8988T (cell line): ENCODE results near the gene CGNL1.

Experiments used
- DNase-seq: peaks from one replicate; pipeline ENCODE4 v3.0.0; 2011

Gene CGNL1

DNA sequence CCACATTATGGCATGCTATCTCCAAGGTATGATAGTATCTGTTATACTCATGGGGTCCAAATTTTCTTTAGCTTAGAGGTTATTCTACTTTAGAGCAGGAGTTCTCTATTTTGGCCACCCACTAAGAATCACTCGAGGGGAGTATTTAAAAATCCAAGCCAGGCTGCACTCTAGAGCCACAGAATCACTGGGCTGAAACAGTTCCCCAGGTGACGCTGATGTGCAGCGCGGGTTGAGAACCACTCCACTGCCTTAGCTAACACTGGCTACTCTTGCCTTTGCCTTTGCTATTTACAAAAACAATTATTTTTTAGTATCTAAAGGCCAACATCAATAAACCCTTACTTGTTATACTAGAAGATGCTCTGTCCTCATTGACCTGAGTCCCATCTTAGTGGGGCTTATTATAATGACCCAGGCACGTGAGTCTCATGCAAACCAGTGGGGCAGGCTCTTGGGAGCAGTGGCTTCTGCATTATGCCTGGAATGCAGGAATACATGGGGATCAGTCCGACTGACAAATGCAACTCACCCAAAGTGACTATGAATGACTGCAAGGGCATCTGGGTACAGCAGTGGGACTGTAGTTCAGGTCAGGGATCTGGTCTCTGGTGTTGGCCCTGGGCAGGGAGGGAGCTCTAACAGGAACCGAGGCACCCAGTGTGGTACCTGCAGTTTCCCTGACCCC is 21.7 kb upstream of the CGNL1 start:
- no peak for DNase-seq

DNA sequence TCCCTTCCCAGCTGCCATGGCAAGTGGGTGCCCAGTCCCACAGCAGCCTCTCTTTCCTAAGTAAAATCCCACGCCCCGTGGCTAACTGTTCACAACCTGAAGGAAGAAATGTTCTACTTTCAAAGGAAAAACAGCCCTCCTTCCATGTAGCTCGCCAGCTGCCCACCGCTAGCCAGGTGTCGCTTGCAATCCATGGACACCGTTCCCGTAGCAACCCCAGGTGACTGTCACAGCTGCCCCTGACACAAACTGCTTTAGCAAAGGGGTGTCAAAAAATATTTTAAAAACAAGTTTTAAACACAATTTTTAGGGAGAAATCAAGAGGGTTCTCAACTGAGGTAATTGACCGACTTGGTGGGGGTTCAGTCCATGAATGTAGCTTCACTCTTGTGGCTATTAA is 21.0 kb upstream of the CGNL1 start:
- no peak for DNase-seq

- DNase-seq, result no peak
These were observed 20.1 kb upstream of the CGNL1 start for GRCh38 chr15:57356178-57356577.

DNA sequence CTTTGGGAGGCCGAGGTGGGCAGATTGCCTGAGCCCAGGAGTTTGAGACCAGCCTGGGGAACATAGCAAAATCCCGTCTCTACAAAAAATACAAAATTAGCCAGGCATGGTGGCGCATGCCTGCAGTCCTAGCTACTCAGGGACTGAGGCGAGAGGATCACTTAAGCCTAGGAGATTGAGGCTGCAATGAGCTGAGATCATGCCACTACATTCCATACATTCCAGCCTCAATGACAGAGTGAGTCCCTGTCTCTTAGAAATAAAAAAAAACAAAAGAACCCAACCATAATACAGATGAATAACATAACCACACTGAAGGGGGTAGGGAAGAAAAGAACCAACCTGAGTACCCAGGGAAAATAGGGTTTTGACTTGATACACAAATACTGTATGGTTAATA is 19.7 kb upstream of the CGNL1 start:
- DNase-seq, result no peak

DNA sequence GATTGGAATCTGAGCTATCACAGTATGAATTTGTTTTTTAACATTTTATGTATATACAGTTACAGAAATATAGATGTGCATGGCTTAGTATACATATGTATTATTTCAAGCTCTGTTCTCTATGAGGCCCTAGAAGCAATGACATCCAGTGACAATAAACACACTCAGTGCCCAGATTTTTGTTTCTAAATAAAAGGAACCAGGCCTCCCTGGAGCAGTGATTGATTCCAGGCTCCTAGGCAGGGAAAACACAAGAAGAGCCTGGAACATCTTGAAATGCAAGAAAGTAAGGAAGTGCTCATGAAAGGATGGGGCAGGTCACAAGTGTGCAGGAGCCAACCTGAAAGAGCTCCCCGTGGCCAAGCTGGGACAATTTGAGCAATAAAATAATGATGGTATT is 18.5 kb upstream of the CGNL1 start:
- no peak for DNase-seq

DNA sequence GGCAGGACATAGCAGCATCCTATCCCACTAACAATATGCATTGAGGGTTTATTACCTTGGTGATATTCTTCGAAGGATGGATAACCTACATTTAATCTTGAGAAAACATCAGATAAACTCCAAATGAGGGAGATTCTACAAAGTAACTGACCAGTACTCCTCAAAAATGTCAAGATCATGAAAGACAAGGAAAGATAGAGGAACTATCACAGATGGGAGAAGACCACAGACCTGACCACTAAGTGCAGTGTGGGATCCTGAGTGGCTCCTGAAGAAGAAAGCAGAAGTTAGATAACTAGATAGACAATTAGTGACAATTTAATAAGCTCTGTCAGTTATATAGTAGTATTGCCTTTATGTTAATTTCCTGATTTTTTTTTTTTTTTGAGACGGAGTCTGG is 17.7 kb upstream of the CGNL1 start:
- DNase-seq, result no peak

GRCh38 chr15:57363661-57364060 is 12.6 kb upstream of the CGNL1 start:
- no peak for DNase-seq

GRCh38 chr15:57364282-57365007 is 11.9 kb upstream of the CGNL1 start:
- no peak for DNase-seq

DNA sequence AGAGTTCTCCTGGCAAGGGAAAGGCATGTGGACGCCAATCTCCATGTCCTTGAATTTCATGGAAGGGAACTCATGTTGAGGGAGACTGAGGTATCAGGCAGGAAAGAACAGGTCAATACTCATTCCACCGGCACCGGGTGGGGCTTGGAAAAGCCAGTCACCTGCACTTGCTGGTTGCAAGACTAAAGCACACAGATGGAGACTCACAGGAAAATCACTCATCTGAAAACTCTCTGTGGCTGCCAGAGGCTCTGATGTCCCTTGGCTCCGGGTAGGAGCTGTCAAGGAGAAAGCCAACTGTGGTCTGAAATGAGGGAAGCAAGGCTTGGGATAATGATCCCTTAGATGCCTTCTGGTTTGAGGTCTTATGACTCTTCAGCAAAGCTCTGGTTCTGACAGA is 8.7 kb upstream of the CGNL1 start:
- DNase-seq, result no peak

GRCh38 chr15:57370929-57371328 is 5.4 kb upstream of the CGNL1 start:
- DNase-seq, result no peak

DNA sequence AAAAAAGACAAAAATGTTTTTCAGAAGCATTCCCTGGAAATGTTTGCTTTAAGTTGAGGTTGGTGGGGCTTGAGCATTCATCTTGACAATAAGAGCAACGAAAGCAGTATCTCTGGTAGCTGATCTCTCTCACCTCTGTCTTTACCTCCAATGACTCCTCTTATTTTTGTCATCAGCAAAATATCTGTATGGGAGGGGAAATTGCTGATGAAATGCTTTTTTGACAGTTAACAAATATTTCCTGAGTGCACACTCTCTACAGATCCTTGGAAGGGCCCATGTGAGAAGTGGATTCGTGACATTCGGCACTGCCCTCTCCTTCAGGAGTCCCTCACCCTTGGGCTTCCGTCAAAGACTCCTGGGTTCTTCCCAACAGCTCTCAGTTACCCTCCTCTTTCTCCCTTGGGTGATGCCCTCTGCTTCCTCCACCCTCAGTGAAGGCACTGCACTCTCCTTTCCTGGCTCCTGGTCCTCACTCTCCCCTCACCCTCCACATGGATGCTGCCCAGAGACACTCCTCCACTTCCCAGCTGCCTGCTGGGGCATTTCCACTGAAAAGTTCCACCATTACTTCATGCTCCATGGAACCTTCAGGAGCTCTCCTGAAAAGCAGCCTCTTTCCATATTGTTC is 2.9 kb upstream of the CGNL1 start:
- no peak for DNase-seq

DNA sequence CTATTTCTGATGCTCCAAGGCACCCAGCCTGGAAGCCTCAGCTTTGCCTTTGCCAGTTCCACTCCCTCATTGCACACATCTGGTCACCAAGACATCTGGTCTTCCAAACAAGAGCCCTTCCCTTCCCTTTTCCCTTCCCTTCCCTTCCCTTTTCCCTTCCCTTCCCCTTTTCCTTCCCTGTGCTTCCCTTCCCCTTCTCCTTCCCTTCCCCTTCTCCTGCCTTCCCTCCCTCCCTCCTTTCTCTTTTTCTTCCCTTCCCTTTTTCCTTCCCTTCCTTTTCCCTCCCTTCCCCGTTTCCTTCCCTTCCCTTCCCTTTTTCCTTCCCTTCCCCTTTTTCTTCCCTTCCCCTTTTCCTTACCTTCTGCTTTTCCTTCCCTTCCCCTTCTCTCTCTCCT is 2.4 kb upstream of the CGNL1 start:
- DNase-seq, result no peak

GRCh38 chr15:57376696-57377477 is 582 bp downstream of the CGNL1 start:
- peak; percentile 41 for DNase-seq

- peak; percentile 57 for DNase-seq
These were observed 1.2 kb downstream of the CGNL1 start for GRCh38 chr15:57377478-57377847.

- DNase-seq, result no peak
These were observed 3.2 kb downstream of the CGNL1 start for GRCh38 chr15:57379487-57379886.

DNA sequence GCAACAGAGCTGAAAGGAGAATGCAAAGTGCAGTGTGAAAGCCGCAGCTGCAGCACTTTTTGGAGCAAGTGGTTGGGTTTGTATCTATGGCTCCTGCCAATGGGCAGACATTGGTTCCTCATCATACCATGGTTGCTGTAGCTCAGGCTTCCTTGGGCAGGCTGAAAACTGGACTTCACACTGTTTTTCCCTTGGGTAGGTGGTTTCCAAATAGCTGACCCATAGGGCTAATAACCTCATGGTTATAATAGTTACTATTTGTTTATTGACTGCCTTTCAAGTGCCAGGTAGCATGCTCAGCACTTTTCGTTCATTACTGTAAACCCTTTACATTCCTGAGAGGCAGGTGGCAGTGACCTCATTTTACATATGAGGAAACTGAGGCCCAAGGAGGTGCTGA is 4.5 kb downstream of the CGNL1 start:
- DNase-seq, result no peak

- no peak for DNase-seq
These were observed 5.9 kb downstream of the CGNL1 start for GRCh38 chr15:57382215-57382614.

GRCh38 chr15:57382969-57383368 is 6.7 kb downstream of the CGNL1 start:
- no peak for DNase-seq

- DNase-seq, result no peak
These were observed 7.7 kb downstream of the CGNL1 start for GRCh38 chr15:57384024-57384423.

GRCh38 chr15:57384816-57385215 is 8.5 kb downstream of the CGNL1 start:
- DNase-seq, result no peak

- DNase-seq, result no peak
These were observed 9.7 kb downstream of the CGNL1 start for GRCh38 chr15:57385923-57386390.

DNA sequence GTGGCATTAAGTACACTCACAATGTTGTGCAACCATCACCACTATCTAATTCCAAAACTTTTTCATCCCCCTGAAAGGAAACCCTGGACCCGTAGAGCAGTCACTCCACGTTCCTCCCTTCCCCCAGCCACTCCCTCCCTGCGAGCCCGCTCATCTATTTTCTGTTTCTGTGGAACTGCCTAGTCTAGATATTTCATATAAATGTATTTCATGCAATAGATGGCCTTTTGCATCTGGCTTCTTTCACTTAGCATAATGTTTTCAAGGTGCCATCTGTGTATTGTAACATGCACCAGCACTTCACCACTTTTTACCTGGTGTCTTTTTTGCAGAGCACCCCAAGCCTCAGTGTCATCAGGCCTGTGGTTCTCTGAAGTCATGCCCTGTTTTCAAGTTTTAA is 10.7 kb downstream of the CGNL1 start:
- no peak for DNase-seq

- DNase-seq, result no peak
These were observed 11.3 kb downstream of the CGNL1 start for GRCh38 chr15:57387564-57388076.
